GM21367 (cell line): Measurements from ENCODE around the gene ARNT2.

ENCODE experiments used
- ATAC-seq: cut with Tn5 transposase; IDR thresholded peaks from one replicate; pipeline ENCODE4 v1.9.1; 2021; ENCODE audit not compliant: unreplicated experiment

Gene ARNT2

GRCh38 chr15:80405970-80406369, 1.8 kb downstream of the ARNT2 start:
- no peak for ATAC-seq

GRCh38 chr15:80411788-80412288, 7.7 kb downstream of the ARNT2 start:
- ATAC-seq, result no peak

GRCh38 chr15:80414546-80415357, 10.6 kb downstream of the ARNT2 start:
- ATAC-seq, result no peak

GRCh38 chr15:80415358-80415670, 11.1 kb downstream of the ARNT2 start:
- no peak for ATAC-seq

- ATAC-seq, result no peak
Measured at GRCh38 chr15:80416702-80417101, 12.5 kb downstream of the ARNT2 start.

- ATAC-seq, result no peak
Measured at GRCh38 chr15:80418892-80419537, 14.8 kb downstream of the ARNT2 start.

GRCh38 chr15:80419546-80419945, 15.4 kb downstream of the ARNT2 start:
- no peak for ATAC-seq

GRCh38 chr15:80420658-80421057, 16.5 kb downstream of the ARNT2 start:
- ATAC-seq, result no peak

- ATAC-seq, result no peak
Measured at GRCh38 chr15:80423215-80423614, 19.0 kb downstream of the ARNT2 start.

- no peak for ATAC-seq
Measured at GRCh38 chr15:80424381-80424780, 20.2 kb downstream of the ARNT2 start.

GRCh38 chr15:80426316-80426715, 22.1 kb downstream of the ARNT2 start:
- ATAC-seq, result no peak

- ATAC-seq, result no peak
Measured at GRCh38 chr15:80429964-80430363, 25.8 kb downstream of the ARNT2 start.

GRCh38 chr15:80431635-80432344, 27.6 kb downstream of the ARNT2 start:
- no peak for ATAC-seq

GRCh38 chr15:80432345-80432702, 28.1 kb downstream of the ARNT2 start:
- no peak for ATAC-seq

- ATAC-seq, result no peak
Measured at GRCh38 chr15:80433836-80434235, 29.7 kb downstream of the ARNT2 start.

GRCh38 chr15:80434926-80435720, 30.9 kb downstream of the ARNT2 start:
- ATAC-seq, result no peak

GRCh38 chr15:80436511-80437307, 32.5 kb downstream of the ARNT2 start:
- ATAC-seq, result no peak

GRCh38 chr15:80437334-80437891, 33.2 kb downstream of the ARNT2 start:
- no peak for ATAC-seq

- ATAC-seq, result no peak
Measured at GRCh38 chr15:80439140-80439539, 35.0 kb downstream of the ARNT2 start.

- ATAC-seq, result no peak
Measured at GRCh38 chr15:80440024-80440423, 35.8 kb downstream of the ARNT2 start.
